ENCODE measurements around the gene AMFR. TPM values are rescaled to one million over a fixed set of nuclear protein-coding genes. Genes with fewer than 3 reads are reported as not detected.

Gene AMFR
- total and polyA plus RNA-seq, 2 of the 8 experiments (the other 6 are each of a cell fraction or from before 2014, with no cell fraction given): 18.6 to 21.7 TPM

DNA sequence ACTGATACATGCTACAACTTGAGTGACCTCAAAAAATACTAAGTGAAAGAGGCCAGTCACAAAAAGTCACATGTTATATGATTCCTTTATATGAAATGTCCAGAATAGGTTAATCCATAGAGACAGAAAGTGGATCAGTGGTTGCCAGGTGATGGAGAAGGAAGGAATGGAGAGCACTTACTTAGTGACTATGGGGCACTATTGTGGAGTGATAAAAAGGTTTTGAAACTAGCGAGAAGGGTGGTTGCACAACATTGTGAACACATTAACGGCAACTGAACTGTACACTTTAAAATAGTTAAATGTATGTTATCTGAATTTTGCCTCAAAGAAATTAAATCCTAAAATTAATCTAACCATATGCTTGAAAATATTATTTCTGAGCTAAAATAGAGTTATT, 25.9 kb downstream of the AMFR start:
- no peak overlapping the region for H4K91ac ChIP-seq (replicated peaks; ENCODE audit: insufficient read length, low read length)
- H3K23me2 ChIP-seq (ENCODE audit: low read depth, low read length): no peaks in the 10 kb centered on the region
- H3K36me3 ChIP-seq (ENCODE audit: control insufficient read depth in 2 of 4, insufficient read depth in 4 of 4, low read length in 3 of 4): peaks cover 0 to 9% (median 8%) of the 10 kb centered on the region in 4 experiments; a peak in 3 of 8 replicates
- TF ChIP-seq CREB1 (IDR thresholded peaks at IDR 0.05) (no peak), SP4 (IDR thresholded peaks at IDR 0.05; ENCODE audit: low read length) (no peak), FOSL1 (IDR thresholded peaks at IDR 0.05; ENCODE audit: insufficient read depth, low read depth, low read length) (no peak), HDAC6 (IDR thresholded peaks at IDR 0.05; ENCODE audit: low read depth, low read length) (no peak)
- H3K9ac ChIP-seq (replicated peaks in 1 of 4; ENCODE audit: extremely low read depth in 1 of 4, low read depth in 3 of 4, low read length in 3 of 4): no peak overlapping the region
- no peak overlapping the region for H2BK5ac ChIP-seq (ENCODE audit: low read depth, low read length)
- no peak overlapping the region for H3K23ac ChIP-seq (ENCODE audit: insufficient read length)
- H2BK20ac ChIP-seq (ENCODE audit: low read length): no peak overlapping the region
- DNase-seq (ENCODE audit: low read depth in 1 of 2, low spot score in 2 of 2): no peak
- no peak overlapping the region for H2AFZ ChIP-seq (ENCODE audit: low read length)
- no peak overlapping the region for H3K4me2 ChIP-seq (ENCODE audit: insufficient read depth in 1 of 2, low read depth in 2 of 2, low read length in 2 of 2)
- H3K27me3 ChIP-seq (replicated peaks in 1 of 4; ENCODE audit: control insufficient read depth in 3 of 4, extremely low read depth in 1 of 4, insufficient read depth in 3 of 4, low read length in 3 of 4): no peaks in the 10 kb centered on the region
- POLR2A ChIA-PET (ENCODE audit: partially characterized antibody): no interaction called here
- no peak overlapping the region for H3K4me3 ChIP-seq (ENCODE audit: extremely low read depth in 1 of 4, insufficient read depth in 2 of 4, low read depth in 3 of 4, low read length in 4 of 4)
- H4K8ac ChIP-seq (ENCODE audit: extremely low read depth, insufficient read depth, low read length): no peak overlapping the region
- H4K20me1 ChIP-seq (replicated peaks in 1 of 2; ENCODE audit: control insufficient read depth in 1 of 2, insufficient read depth in 2 of 2, low read length in 2 of 2): peaks cover 0 to 2% of the 10 kb centered on the region in 2 experiments
- H3K56ac ChIP-seq (replicated peaks; ENCODE audit: insufficient read length, low read depth, low read length): no peak overlapping the region
- H3K18ac ChIP-seq (ENCODE audit: extremely low read depth, low read length): no peak overlapping the region
- 94% methylated on average over 2 of the region's 2 CpGs; no CpG with 5 or more reads in 1 of the 2 experiments for WGBS, 2 experiments (ENCODE audit: extremely low coverage in 1 of 2, insufficient coverage in 1 of 2, insufficient read length in 1 of 2, insufficient replicate concordance in 2 of 2, low coverage in 1 of 2, low lambda C conversion rate in 2 of 2, missing lambda C conversion rate in 1 of 2)
- H2BK15ac ChIP-seq (ENCODE audit: low read length): no peak overlapping the region
- CTCF ChIA-PET (ENCODE audit: partially characterized antibody): interaction anchor here (0.5 to 3.1 kb wide), 4 partner anchors 10 to 313 kb away, joined by 3 to 19 read pairs (median 4); partner anchors contain the start of genes NUDT21 and OGFOD1
- H2BK120ac ChIP-seq (replicated peaks; ENCODE audit: low read depth, low read length): no peak overlapping the region
- H3K14ac ChIP-seq (ENCODE audit: insufficient read length): no peak overlapping the region
- H2BK12ac ChIP-seq (ENCODE audit: low read depth, low read length): no peak overlapping the region
- no peak overlapping the region for H3K4ac ChIP-seq (replicated peaks; ENCODE audit: insufficient read length, low read depth, low read length)
- no peaks in the 10 kb centered on the region for H3K79me2 ChIP-seq (ENCODE audit: control insufficient read depth in 1 of 2, insufficient read depth in 2 of 2, low read length in 2 of 2)
- no peak overlapping the region for H4K5ac ChIP-seq (ENCODE audit: insufficient read length, low read depth, low read length)
- FAIRE-seq: no peak
- no peaks in the 10 kb centered on the region for H3K79me1 ChIP-seq (ENCODE audit: low read depth, low read length)
- H3K4me1 ChIP-seq (replicated peaks in 1 of 4; ENCODE audit: control insufficient read depth in 3 of 4, insufficient read depth in 4 of 4, low read length in 3 of 4): no peaks in the 10 kb centered on the region
- H2AK5ac ChIP-seq (ENCODE audit: low read depth, low read length): no peak overlapping the region
- no peak overlapping the region for H3K27ac ChIP-seq (ENCODE audit: low read depth, low read length)
- no peaks in the 10 kb centered on the region for H3K9me3 ChIP-seq (ENCODE audit: insufficient read depth in 2 of 2, low read depth in 1 of 2, low read length in 1 of 2)
